ENCODE data around the gene PFDN4.

PFDN4 gene

GRCh38 chr20:54220722-54221121 is 12.8 kb downstream of the PFDN4 start:
- Histone ChIP-seq H2BK12ac (ENCODE audit: low read length) (no peak overlapping the region), H3K14ac (ENCODE audit: low read length) (no peak overlapping the region), H3K36me3 (replicated peaks in 1 of 2; ENCODE audit: control insufficient read depth in 2 of 2, insufficient read depth in 2 of 2, low read length in 2 of 2) (peaks cover 4 to 48% of the 10 kb centered on the region in 2 donors), H3K27ac (replicated peaks; ENCODE audit: low read length) (no peak overlapping the region), H2BK120ac (ENCODE audit: low read depth, low read length) (no peak overlapping the region), H2AFZ (ENCODE audit: low read length) (no peak overlapping the region), H3K79me1 (ENCODE audit: low read depth, low read length) (no peaks in the 10 kb centered on the region), H3K9me3 (replicated peaks in 1 of 2; ENCODE audit: control insufficient read depth in 2 of 2, insufficient read depth in 1 of 2, low read depth in 1 of 2, low read length in 2 of 2) (no peaks in the 10 kb centered on the region), H3K4me3 (ENCODE audit: low read length in 2 of 2) (no peak overlapping the region), H2BK5ac (ENCODE audit: low read length) (no peak overlapping the region), H3K18ac (ENCODE audit: low read length) (no peak overlapping the region), H3K4me1 (ENCODE audit: control insufficient read depth in 2 of 2, insufficient read depth in 1 of 2, low read depth in 1 of 2, low read length in 2 of 2) (no peaks in the 10 kb centered on the region), H2BK15ac (ENCODE audit: low read length) (no peak overlapping the region), H3K4ac (ENCODE audit: low read length) (no peak overlapping the region), H3K9ac (ENCODE audit: low read depth, low read length, poor library complexity) (no peak overlapping the region), H4K91ac (ENCODE audit: low read depth, low read length, poor library complexity) (no peak overlapping the region), H3K27me3 (ENCODE audit: control insufficient read depth in 3 of 3, insufficient read depth in 3 of 3, low read depth in 1 of 3, low read length in 3 of 3) (no peaks in the 10 kb centered on the region), H3K23ac (ENCODE audit: low read depth, low read length, poor library complexity) (no peak overlapping the region), H3K4me2 (ENCODE audit: insufficient read depth, low read length, poor library complexity, severe bottlenecking) (no peak overlapping the region), H2AK5ac (ENCODE audit: low read depth, low read length) (no peak overlapping the region), H4K8ac (ENCODE audit: low read depth, low read length) (no peak overlapping the region)
- DNase-seq (ENCODE audit: low spot score): no peak
- no CpG with 5 or more reads among the region's 6 CpGs for WGBS, 2 donors (ENCODE audit: extremely low coverage in 2 of 2, insufficient read length in 2 of 2, insufficient replicate concordance in 1 of 2)

DNA sequence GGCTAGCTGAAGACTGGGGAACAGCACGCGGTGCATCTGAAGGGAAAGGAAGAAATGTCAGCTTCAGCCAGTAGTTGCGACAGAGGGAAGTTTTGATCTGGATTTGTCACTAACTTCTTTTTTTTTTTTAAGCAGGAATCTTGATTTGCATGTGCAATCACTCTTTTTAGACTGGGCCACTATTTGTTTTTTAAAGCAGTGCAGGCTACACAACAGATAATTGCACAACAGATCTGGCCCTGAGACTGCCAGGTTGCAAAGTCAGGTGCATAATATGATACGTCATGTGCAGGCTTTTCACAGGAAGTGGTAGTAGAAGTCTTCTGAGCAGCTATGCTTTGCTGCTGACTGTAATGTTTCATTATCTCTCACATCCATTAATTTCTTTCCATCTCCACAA is 13.5 kb downstream of the PFDN4 start:
- Histone ChIP-seq H3K9me3 (replicated peaks in 1 of 2; ENCODE audit: control insufficient read depth in 2 of 2, insufficient read depth in 1 of 2, low read depth in 1 of 2, low read length in 2 of 2) (no peaks in the 10 kb centered on the region), H2BK5ac (ENCODE audit: low read length) (no peak overlapping the region), H3K9ac (ENCODE audit: low read depth, low read length, poor library complexity) (no peak overlapping the region), H2BK12ac (ENCODE audit: low read length) (no peak overlapping the region), H4K8ac (ENCODE audit: low read depth, low read length) (no peak overlapping the region), H3K23ac (ENCODE audit: low read depth, low read length, poor library complexity) (no peak overlapping the region), H2AFZ (ENCODE audit: low read length) (no peak overlapping the region), H3K4ac (ENCODE audit: low read length) (no peak overlapping the region), H3K14ac (ENCODE audit: low read length) (no peak overlapping the region), H3K79me1 (ENCODE audit: low read depth, low read length) (no peaks in the 10 kb centered on the region), H2BK15ac (ENCODE audit: low read length) (no peak overlapping the region), H4K91ac (ENCODE audit: low read depth, low read length, poor library complexity) (no peak overlapping the region), H3K18ac (ENCODE audit: low read length) (no peak overlapping the region), H3K4me2 (ENCODE audit: insufficient read depth, low read length, poor library complexity, severe bottlenecking) (no peak overlapping the region), H2AK5ac (ENCODE audit: low read depth, low read length) (no peak overlapping the region), H2BK120ac (ENCODE audit: low read depth, low read length) (no peak overlapping the region), H3K27me3 (ENCODE audit: control insufficient read depth in 3 of 3, insufficient read depth in 3 of 3, low read depth in 1 of 3, low read length in 3 of 3) (no peaks in the 10 kb centered on the region), H3K4me3 (ENCODE audit: low read length in 2 of 2) (no peak overlapping the region), H3K4me1 (ENCODE audit: control insufficient read depth in 2 of 2, insufficient read depth in 1 of 2, low read depth in 1 of 2, low read length in 2 of 2) (no peaks in the 10 kb centered on the region), H3K36me3 (replicated peaks in 1 of 2; ENCODE audit: control insufficient read depth in 2 of 2, insufficient read depth in 2 of 2, low read length in 2 of 2) (peaks cover 3 to 41% of the 10 kb centered on the region in 2 donors), H3K27ac (replicated peaks; ENCODE audit: low read length) (no peak overlapping the region)
- DNase-seq (ENCODE audit: low spot score): no peak
- WGBS, 2 donors (ENCODE audit: extremely low coverage in 2 of 2, insufficient read length in 2 of 2, insufficient replicate concordance in 1 of 2): no CpG with 5 or more reads among the region's 4 CpGs

GRCh38 chr20:54221996-54222890 is 14.4 kb downstream of the PFDN4 start:
- Histone ChIP-seq H2BK120ac (ENCODE audit: low read depth, low read length) (no peak overlapping the region), H2BK5ac (ENCODE audit: low read length) (no peak overlapping the region), H2BK15ac (ENCODE audit: low read length) (no peak overlapping the region), H3K36me3 (replicated peaks in 1 of 2; ENCODE audit: control insufficient read depth in 2 of 2, insufficient read depth in 2 of 2, low read length in 2 of 2) (peaks cover 0 to 35% of the 10 kb centered on the region in 2 donors), H3K27me3 (ENCODE audit: control insufficient read depth in 3 of 3, insufficient read depth in 3 of 3, low read depth in 1 of 3, low read length in 3 of 3) (no peaks in the 10 kb centered on the region), H3K4me2 (ENCODE audit: insufficient read depth, low read length, poor library complexity, severe bottlenecking) (no peak overlapping the region), H3K14ac (ENCODE audit: low read length) (no peak overlapping the region), H4K8ac (ENCODE audit: low read depth, low read length) (no peak overlapping the region), H2AFZ (ENCODE audit: low read length) (no peak overlapping the region), H3K4me1 (ENCODE audit: control insufficient read depth in 2 of 2, insufficient read depth in 1 of 2, low read depth in 1 of 2, low read length in 2 of 2) (no peaks in the 10 kb centered on the region), H4K91ac (ENCODE audit: low read depth, low read length, poor library complexity) (no peak overlapping the region), H3K9me3 (replicated peaks in 1 of 2; ENCODE audit: control insufficient read depth in 2 of 2, insufficient read depth in 1 of 2, low read depth in 1 of 2, low read length in 2 of 2) (no peaks in the 10 kb centered on the region), H2AK5ac (ENCODE audit: low read depth, low read length) (no peak overlapping the region), H3K18ac (ENCODE audit: low read length) (no peak overlapping the region), H3K9ac (ENCODE audit: low read depth, low read length, poor library complexity) (no peak overlapping the region), H3K27ac (replicated peaks; ENCODE audit: low read length) (no peak overlapping the region), H3K23ac (ENCODE audit: low read depth, low read length, poor library complexity) (no peak overlapping the region), H3K4me3 (ENCODE audit: low read length in 2 of 2) (no peak overlapping the region), H2BK12ac (ENCODE audit: low read length) (no peak overlapping the region), H3K79me1 (ENCODE audit: low read depth, low read length) (no peaks in the 10 kb centered on the region), H3K4ac (ENCODE audit: low read length) (no peak overlapping the region)
- no peak for DNase-seq (ENCODE audit: low spot score)
- WGBS, 2 donors (ENCODE audit: extremely low coverage in 2 of 2, insufficient read length in 2 of 2, insufficient replicate concordance in 1 of 2): no CpG with 5 or more reads among the region's 17 CpGs

DNA sequence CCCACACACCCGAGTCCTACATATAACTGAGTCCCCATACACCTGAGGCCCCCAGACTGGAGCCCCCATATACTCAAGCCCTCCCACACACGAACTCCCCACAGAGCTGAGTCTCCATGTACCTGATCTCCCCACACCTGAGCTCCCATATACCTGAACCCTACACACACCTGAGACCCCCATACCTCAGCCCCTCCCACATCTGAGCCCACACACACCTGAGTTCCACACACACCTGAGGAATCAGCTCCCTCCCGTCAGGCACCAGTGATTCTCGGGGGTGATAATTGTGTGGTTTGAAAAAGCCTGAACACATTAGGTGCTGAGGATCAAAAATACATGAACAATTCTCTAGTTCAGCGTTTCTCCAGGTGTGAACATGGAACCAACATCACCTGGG is 15.4 kb downstream of the PFDN4 start:
- no peak overlapping the region for H3K27ac ChIP-seq (replicated peaks; ENCODE audit: low read length)

More for the DNA sequence above, 15.4 kb downstream of the PFDN4 start:
- H3K9ac ChIP-seq (ENCODE audit: low read depth, low read length, poor library complexity): peak overlapping the region; percentile 44
- H3K36me3 ChIP-seq (replicated peaks in 1 of 2; ENCODE audit: control insufficient read depth in 2 of 2, insufficient read depth in 2 of 2, low read length in 2 of 2): peaks cover 0 to 25% of the 10 kb centered on the region in 2 donors
- H3K9me3 ChIP-seq (replicated peaks in 1 of 2; ENCODE audit: control insufficient read depth in 2 of 2, insufficient read depth in 1 of 2, low read depth in 1 of 2, low read length in 2 of 2): no peaks in the 10 kb centered on the region
- no peak overlapping the region for H2AK5ac ChIP-seq (ENCODE audit: low read depth, low read length)
- no CpG with 5 or more reads among the region's 5 CpGs for WGBS, 2 donors (ENCODE audit: extremely low coverage in 2 of 2, insufficient read length in 2 of 2, insufficient replicate concordance in 1 of 2)
- no peak overlapping the region for H4K91ac ChIP-seq (ENCODE audit: low read depth, low read length, poor library complexity)
- no peak for DNase-seq (ENCODE audit: low spot score)
- H2BK12ac ChIP-seq (ENCODE audit: low read length): no peak overlapping the region
- no peak overlapping the region for H3K14ac ChIP-seq (ENCODE audit: low read length)
- H3K4me2 ChIP-seq (ENCODE audit: insufficient read depth, low read length, poor library complexity, severe bottlenecking): no peak overlapping the region
- H3K4me1 ChIP-seq (ENCODE audit: control insufficient read depth in 2 of 2, insufficient read depth in 1 of 2, low read depth in 1 of 2, low read length in 2 of 2): no peaks in the 10 kb centered on the region
- H4K8ac ChIP-seq (ENCODE audit: low read depth, low read length): no peak overlapping the region
- no peak overlapping the region for H2BK5ac ChIP-seq (ENCODE audit: low read length)
- H2BK120ac ChIP-seq (ENCODE audit: low read depth, low read length): no peak overlapping the region
- no peak overlapping the region for H3K23ac ChIP-seq (ENCODE audit: low read depth, low read length, poor library complexity)
- no peaks in the 10 kb centered on the region for H3K27me3 ChIP-seq (ENCODE audit: control insufficient read depth in 3 of 3, insufficient read depth in 3 of 3, low read depth in 1 of 3, low read length in 3 of 3)
- no peak overlapping the region for H3K4ac ChIP-seq (ENCODE audit: low read length)
- no peak overlapping the region for H2BK15ac ChIP-seq (ENCODE audit: low read length)
- H3K4me3 ChIP-seq (ENCODE audit: low read length in 2 of 2): no peak overlapping the region
- no peaks in the 10 kb centered on the region for H3K79me1 ChIP-seq (ENCODE audit: low read depth, low read length)
- H3K18ac ChIP-seq (ENCODE audit: low read length): no peak overlapping the region
- no peak overlapping the region for H2AFZ ChIP-seq (ENCODE audit: low read length)
